Gastroesophageal sphincter (tissue), 3 donors: ENCODE data around the gene PITPNM1.

Experiments
- CTCF ChIP-seq, 4 experiments: fragments of 200-600 bp in 2 of 4; fragments of 450-650 bp in 2 of 4; sonication (generic) in 1 of 4; IDR thresholded peaks; one replicate each; pipeline ENCODE4 v1.5.1; 2017 to 2019; ENCODE audit warnings: antibody characterized with exemption in 4 of 4, mild to moderate bottlenecking in 2 of 4, moderate library complexity in 2 of 4
- POLR2A ChIP-seq, 2 donors: fragments of 450-650 bp; IDR thresholded peaks; one replicate each; pipeline ENCODE4 v1.6.1; 2017; ENCODE audit warnings: antibody characterized with exemption in 2 of 2, mild to moderate bottlenecking in 2 of 2, moderate library complexity in 1 of 2
- POLR2AphosphoS5 ChIP-seq: sonication (generic); formaldehyde crosslinking; IDR thresholded peaks from one replicate; pipeline ENCODE4 v1.6.1; 2017; ENCODE audit warnings: antibody characterized with exemption

GRCh38 chr11:67507242-67507863, 2.2 kb upstream of the PITPNM1 start:
- TF ChIP-seq POLR2AphosphoS5 (no peak), CTCF (IDR thresholded peaks at IDR 0.05) (no peak), POLR2A (IDR thresholded peaks at IDR 0.05) (no peak)
